ENCODE data around the gene GAMT.

DNA sequence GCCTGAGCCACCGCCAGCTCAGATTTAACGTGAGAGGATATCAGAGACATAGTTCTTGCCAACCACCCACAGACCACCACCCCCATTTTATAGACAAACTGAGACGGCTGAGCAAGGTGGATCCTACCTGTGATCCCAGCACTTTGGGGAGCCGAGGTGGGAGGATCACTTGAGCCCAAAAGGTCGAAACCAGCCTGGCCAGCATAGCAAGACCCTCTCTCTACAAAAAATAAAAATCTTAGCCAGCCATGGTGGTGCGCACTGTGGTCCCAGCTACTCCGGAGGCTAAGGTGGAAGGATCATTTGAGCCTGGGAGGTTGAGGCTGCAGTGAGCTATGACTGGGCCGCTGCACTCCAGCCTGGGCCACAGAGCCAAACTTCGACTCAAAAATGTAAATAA is 48.2 kb downstream of the GAMT start:
- TF ChIP-seq KDM3A (CRISPR knock-in tag; IDR thresholded peaks at IDR 0.05; ENCODE audit: low read depth) (no peak), SNAI1 (CRISPR knock-in tag; IDR thresholded peaks at IDR 0.05; ENCODE audit: borderline replicate concordance) (no peak), NFATC3 (CRISPR knock-in tag; IDR thresholded peaks at IDR 0.05) (no peak), ZNF251 (CRISPR knock-in tag; IDR thresholded peaks at IDR 0.05) (no peak), RFX5 (IDR thresholded peaks at IDR 0.05; ENCODE audit: low read depth, low read length) (no peak), ZNF274 (CRISPR knock-in tag; IDR thresholded peaks at IDR 0.05) (no peak)
- TF ChIP-seq, protein P1, sequence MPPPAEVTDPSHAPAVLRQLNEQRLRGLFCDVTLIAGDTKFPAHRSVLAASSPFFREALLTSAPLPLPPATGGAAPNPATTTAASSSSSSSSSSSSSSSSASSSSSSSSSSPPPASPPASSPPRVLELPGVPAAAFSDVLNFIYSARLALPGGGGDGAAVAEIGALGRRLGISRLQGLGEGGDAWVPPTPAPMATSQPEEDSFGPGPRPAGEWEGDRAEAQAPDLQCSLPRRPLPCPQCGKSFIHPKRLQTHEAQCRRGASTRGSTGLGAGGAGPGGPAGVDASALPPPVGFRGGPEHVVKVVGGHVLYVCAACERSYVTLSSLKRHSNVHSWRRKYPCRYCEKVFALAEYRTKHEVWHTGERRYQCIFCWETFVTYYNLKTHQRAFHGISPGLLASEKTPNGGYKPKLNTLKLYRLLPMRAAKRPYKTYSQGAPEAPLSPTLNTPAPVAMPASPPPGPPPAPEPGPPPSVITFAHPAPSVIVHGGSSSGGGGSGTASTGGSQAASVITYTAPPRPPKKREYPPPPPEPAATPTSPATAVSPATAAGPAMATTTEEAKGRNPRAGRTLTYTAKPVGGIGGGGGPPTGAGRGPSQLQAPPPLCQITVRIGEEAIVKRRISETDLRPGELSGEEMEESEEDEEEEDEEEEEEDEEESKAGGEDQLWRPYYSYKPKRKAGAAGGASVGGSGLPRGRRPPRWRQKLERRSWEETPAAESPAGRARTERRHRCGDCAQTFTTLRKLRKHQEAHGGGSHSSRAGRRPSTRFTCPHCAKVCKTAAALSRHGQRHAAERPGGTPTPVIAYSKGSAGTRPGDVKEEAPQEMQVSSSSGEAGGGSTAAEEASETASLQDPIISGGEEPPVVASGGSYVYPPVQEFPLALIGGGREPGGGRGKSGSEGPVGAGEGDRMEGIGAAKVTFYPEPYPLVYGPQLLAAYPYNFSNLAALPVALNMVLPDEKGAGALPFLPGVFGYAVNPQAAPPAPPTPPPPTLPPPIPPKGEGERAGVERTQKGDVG (CRISPR knock-in tag; IDR thresholded peaks at IDR 0.05; ENCODE audit: borderline replicate concordance), result no peak
- TF ChIP-seq, protein P2, sequence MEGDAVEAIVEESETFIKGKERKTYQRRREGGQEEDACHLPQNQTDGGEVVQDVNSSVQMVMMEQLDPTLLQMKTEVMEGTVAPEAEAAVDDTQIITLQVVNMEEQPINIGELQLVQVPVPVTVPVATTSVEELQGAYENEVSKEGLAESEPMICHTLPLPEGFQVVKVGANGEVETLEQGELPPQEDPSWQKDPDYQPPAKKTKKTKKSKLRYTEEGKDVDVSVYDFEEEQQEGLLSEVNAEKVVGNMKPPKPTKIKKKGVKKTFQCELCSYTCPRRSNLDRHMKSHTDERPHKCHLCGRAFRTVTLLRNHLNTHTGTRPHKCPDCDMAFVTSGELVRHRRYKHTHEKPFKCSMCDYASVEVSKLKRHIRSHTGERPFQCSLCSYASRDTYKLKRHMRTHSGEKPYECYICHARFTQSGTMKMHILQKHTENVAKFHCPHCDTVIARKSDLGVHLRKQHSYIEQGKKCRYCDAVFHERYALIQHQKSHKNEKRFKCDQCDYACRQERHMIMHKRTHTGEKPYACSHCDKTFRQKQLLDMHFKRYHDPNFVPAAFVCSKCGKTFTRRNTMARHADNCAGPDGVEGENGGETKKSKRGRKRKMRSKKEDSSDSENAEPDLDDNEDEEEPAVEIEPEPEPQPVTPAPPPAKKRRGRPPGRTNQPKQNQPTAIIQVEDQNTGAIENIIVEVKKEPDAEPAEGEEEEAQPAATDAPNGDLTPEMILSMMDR (CRISPR knock-in tag; IDR thresholded peaks at IDR 0.05), result no peak
- TF ChIP-seq, protein P3, sequence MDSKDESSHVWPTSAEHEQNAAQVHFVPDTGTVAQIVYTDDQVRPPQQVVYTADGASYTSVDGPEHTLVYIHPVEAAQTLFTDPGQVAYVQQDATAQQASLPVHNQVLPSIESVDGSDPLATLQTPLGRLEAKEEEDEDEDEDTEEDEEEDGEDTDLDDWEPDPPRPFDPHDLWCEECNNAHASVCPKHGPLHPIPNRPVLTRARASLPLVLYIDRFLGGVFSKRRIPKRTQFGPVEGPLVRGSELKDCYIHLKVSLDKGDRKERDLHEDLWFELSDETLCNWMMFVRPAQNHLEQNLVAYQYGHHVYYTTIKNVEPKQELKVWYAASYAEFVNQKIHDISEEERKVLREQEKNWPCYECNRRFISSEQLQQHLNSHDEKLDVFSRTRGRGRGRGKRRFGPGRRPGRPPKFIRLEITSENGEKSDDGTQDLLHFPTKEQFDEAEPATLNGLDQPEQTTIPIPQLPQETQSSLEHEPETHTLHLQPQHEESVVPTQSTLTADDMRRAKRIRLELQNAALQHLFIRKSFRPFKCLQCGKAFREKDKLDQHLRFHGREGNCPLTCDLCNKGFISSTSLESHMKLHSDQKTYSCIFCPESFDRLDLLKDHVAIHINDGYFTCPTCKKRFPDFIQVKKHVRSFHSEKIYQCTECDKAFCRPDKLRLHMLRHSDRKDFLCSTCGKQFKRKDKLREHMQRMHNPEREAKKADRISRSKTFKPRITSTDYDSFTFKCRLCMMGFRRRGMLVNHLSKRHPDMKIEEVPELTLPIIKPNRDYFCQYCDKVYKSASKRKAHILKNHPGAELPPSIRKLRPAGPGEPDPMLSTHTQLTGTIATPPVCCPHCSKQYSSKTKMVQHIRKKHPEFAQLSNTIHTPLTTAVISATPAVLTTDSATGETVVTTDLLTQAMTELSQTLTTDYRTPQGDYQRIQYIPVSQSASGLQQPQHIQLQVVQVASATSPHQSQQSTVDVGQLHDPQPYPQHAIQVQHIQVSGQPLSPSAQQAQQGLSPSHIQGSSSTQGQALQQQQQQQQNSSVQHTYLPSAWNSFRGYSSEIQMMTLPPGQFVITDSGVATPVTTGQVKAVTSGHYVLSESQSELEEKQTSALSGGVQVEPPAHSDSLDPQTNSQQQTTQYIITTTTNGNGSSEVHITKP (CRISPR knock-in tag; IDR thresholded peaks at IDR 0.05; ENCODE audit: low read depth), result no peak

Data from HepG2 (cell line).